GM10266 (cell line): ENCODE results near the gene DPEP3.

Source experiments
- DNase-seq: peaks from one replicate; pipeline ENCODE4 v3.0.0; 2012; ENCODE audit errors: extremely low spot score
- CTCF ChIP-seq: IDR thresholded peaks from 2 replicates; pipeline ENCODE4 v1.5.1; 2012; ENCODE audit warnings: mild to moderate bottlenecking, low read depth; ENCODE audit not compliant: control insufficient read depth, insufficient read depth; ENCODE audit errors: missing control alignments

Gene DPEP3

GRCh38 chr16:67946128-67946569 is 34.1 kb downstream of the DPEP3 start:
- no peak for TF ChIP-seq CTCF
- DNase-seq = no peak

- no peak for TF ChIP-seq CTCF
- DNase-seq = no peak
Observed at GRCh38 chr16:67945392-67945933, 34.8 kb downstream of the DPEP3 start.

DNA sequence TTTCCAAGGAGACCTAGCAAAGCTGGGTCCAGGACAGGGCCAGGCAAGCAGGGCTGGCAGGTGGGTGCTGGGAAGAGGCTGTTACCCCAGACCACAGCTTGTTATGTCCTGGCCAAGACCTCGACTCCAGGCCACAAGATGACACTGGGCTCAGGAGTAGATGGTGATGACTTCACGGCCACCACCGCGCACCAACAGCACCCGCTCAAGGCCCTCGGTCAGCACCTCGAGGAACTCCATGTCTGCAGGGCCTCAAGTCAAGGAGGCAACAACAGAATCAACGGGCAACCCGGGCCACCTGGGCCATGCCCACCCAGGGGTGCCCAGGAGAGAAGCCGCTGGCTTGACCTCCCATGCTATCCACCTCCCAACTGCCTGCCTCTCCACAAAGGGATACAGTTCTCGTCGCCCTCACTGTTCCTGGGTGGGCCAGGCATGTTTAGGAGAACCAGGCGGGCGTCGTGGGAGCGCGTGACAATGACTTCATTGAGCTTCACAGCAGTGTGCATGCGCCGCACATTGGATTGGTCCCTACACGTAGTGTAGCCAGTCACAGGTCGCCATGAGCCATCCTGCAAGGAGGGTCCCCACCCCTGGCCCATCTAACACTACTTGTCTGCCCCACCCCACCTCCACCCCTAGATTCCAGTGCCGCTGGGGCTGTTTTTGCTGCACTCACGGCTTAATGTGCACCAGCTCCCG is 35.5 kb downstream of the DPEP3 start:
- no peak for TF ChIP-seq CTCF
- DNase-seq = no peak

DNA sequence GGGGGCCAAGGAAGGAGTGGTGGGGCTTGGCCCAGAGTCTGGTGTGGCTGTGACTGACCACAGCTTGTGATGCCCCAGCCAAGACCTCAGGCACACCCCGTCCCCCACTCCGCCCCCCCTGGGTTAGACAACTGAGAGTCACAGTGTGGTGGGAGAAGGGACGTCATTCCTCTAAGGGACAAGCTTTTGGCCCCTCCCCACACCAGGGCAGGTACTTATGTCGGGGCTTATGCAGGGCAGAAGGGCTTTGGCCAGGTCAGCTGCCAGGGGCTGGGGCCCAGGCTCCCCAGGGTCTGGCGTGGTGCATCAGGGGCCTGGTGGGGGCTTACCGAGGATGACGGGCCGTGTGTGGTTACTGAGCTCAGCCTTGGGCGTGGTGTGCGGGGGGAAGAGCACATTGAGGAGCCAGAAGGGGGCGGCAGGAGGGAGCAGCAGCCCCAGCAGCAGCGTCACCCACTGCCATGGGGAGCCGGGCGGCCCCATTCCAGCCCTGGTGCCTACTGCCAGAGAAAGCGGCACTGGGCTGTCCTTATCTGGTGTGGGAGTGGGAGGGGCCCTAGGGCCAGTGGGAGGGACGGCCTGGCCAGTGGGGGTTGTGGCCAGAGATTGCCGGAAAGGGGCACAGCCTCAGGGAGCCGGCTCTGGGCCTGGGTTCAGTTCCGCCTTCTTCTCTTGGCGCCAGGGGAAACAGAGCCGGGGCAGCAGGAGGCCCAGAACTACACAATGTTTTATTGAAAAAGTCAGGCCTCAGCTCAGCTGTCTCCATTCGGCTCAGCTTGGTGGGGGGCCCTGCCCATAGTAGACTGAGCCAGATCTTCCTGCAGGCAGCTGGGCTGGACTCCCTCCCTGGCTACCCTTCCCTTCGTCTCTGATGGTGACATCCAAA is 36.4 kb downstream of the DPEP3 start, which contains the start of gene LCAT:
Gene LCAT (minus strand): TSS at position 502 of the 886 bp plus-strand sequence. CDS start 19 bp downstream, at position 483.
- TF ChIP-seq CTCF = no peak
- no peak for DNase-seq

GRCh38 chr16:67943256-67943618 is 37.1 kb downstream of the DPEP3 start:
- TF ChIP-seq CTCF = no peak
- no peak for DNase-seq

DNA sequence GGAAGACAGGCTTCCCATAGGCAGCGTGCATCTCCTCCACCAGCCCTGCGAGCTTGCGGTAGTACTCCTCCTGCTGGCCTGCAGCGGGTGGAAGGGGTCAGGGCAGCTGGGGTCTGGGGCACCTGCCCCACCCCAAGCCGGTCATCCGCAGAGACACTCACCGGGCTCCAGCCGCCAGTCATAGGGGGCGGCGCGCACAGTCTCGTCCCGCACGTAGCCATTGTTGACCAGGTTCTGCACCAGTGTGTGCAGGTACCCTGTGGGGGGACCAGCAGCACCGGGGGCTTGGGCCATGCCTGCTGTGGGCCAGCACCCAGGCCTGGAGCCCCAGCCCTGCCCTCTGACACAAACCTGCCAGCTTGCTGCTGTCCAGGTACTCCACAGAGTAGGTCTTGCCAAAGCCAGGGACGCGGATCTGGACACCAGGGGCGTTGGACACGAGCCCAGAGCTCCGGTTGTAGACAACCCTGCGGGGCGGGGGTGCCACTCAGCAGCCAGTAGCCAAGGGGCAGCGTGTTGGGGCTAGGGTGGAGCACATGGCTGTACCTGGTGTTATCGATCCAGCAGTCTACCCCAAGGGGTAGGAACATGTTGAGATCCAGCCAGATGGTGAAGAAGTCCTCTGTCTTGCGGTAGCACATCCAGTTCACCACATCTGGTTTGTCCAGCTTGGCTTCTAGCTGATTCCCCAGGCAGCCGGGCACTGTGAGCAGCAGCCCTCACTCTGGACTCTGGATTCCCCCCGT is 37.6 kb downstream of the DPEP3 start:
- TF ChIP-seq CTCF = no peak
- no peak for DNase-seq
